Medulla oblongata (tissue), 1 donor: ENCODE data around the gene TSPAN16.

Experiments
- DNase-seq: peaks from one replicate; pipeline ENCODE4 v3.0.0-alpha.2; 2015; ENCODE audit errors: extremely low spot score

TSPAN16 gene

GRCh38 chr19:11268783-11269267 is 27.1 kb upstream of the TSPAN16 start:
- peak; percentile 31 for DNase-seq

- no peak for DNase-seq
Measured at GRCh38 chr19:11269408-11269807, 26.6 kb upstream of the TSPAN16 start.

- DNase-seq = no peak
Measured at GRCh38 chr19:11273296-11273695, 22.7 kb upstream of the TSPAN16 start.

GRCh38 chr19:11273989-11274388 is 22.0 kb upstream of the TSPAN16 start:
- no peak for DNase-seq

GRCh38 chr19:11274533-11275086 is 21.4 kb upstream of the TSPAN16 start:
- no peak for DNase-seq

- DNase-seq = no peak
Measured at GRCh38 chr19:11278670-11279069, 17.3 kb upstream of the TSPAN16 start.

- DNase-seq = no peak
Measured at GRCh38 chr19:11279505-11280236, 16.3 kb upstream of the TSPAN16 start.

- no peak for DNase-seq
Measured at GRCh38 chr19:11281356-11282049, 14.5 kb upstream of the TSPAN16 start.

GRCh38 chr19:11284515-11284914 is 11.4 kb upstream of the TSPAN16 start:
- DNase-seq = no peak

GRCh38 chr19:11286312-11286974 is 9.5 kb upstream of the TSPAN16 start:
- no peak for DNase-seq

GRCh38 chr19:11288349-11288748 is 7.6 kb upstream of the TSPAN16 start:
- DNase-seq = no peak

- DNase-seq = no peak
Measured at GRCh38 chr19:11290256-11290655, 5.7 kb upstream of the TSPAN16 start.

GRCh38 chr19:11291415-11291814 is 4.5 kb upstream of the TSPAN16 start:
- DNase-seq = no peak

- DNase-seq = no peak
Measured at GRCh38 chr19:11291991-11292390, 4.0 kb upstream of the TSPAN16 start.

GRCh38 chr19:11293433-11294389 is 2.2 kb upstream of the TSPAN16 start:
- DNase-seq = peak; percentile 91

GRCh38 chr19:11295180-11295579 is 780 bp upstream of the TSPAN16 start:
- no peak for DNase-seq

GRCh38 chr19:11296264-11296663 is 304 bp downstream of the TSPAN16 start:
- no peak for DNase-seq

GRCh38 chr19:11299946-11300810 is 4.2 kb downstream of the TSPAN16 start:
- DNase-seq = no peak

GRCh38 chr19:11300811-11301120 is 4.8 kb downstream of the TSPAN16 start:
- no peak for DNase-seq

- DNase-seq = no peak
Measured at GRCh38 chr19:11304936-11305335, 9.0 kb downstream of the TSPAN16 start.
